Effector memory CD4-positive, alpha-beta T cell (primary cell): ENCODE measurements around the gene CLEC20A.

Source experiments
- DNase-seq, 3 donors: peaks; one replicate each; pipeline ENCODE4 v3.0.0-alpha.2; 2020
- H3K27ac ChIP-seq: 2 replicates; pipeline ENCODE4 v1.7.0; 2013; ENCODE audit warnings: mild to moderate bottlenecking, low read length, moderate library complexity; ENCODE audit not compliant: insufficient read depth, poor library complexity, severe bottlenecking
- H3K27me3 ChIP-seq: replicated peaks from 2 replicates; pipeline ENCODE4 v1.7.0; 2013; ENCODE audit warnings: mild to moderate bottlenecking, low read length; ENCODE audit not compliant: insufficient read depth, control insufficient read depth, poor library complexity, severe bottlenecking
- H3K36me3 ChIP-seq: 2 replicates; pipeline ENCODE4 v1.7.0; 2013; ENCODE audit warnings: mild to moderate bottlenecking, low read length, moderate library complexity; ENCODE audit not compliant: control insufficient read depth, insufficient read depth
- H3K4me1 ChIP-seq: 2 replicates; pipeline ENCODE4 v1.7.0; 2013; ENCODE audit warnings: low read length, mild to moderate bottlenecking; ENCODE audit not compliant: control insufficient read depth, insufficient read depth, poor library complexity, severe bottlenecking
- H3K4me3 ChIP-seq: 2 replicates; pipeline ENCODE4 v1.7.0; 2013; ENCODE audit warnings: low read length, low read depth, mild to moderate bottlenecking; ENCODE audit not compliant: insufficient read depth, poor library complexity, severe bottlenecking
- H3K9me3 ChIP-seq: 2 replicates; pipeline ENCODE4 v1.7.0; 2013; ENCODE audit warnings: mild to moderate bottlenecking, low read length, moderate library complexity; ENCODE audit not compliant: control insufficient read depth

The CLEC20A gene

DNA sequence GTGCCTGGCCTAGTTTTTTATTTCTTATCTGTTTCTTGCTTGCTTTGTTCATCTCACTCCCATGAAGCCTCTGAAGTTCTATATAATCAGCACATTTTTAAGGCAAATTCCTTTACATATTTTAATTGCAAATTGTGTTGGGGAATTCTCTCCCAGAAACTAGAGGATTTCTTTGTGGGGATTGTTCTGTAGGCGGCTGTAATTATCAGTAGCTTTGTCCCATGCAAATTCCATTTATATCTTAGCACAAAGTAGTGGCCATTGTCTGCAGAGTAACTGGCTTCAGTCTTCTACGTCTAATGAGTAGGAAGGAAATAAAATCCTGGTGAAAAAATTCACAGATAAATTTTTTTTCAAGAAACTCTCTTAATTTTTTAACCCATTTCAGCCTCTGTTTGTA is 35.7 kb downstream of the CLEC20A start:
- DNase-seq: no peak
- Histone ChIP-seq H3K4me1 (no peaks in the 10 kb centered on the region), H3K4me3 (no peak overlapping the region), H3K36me3 (no peaks in the 10 kb centered on the region), H3K27ac (no peak overlapping the region), H3K27me3 (no peaks in the 10 kb centered on the region), H3K9me3 (no peaks in the 10 kb centered on the region)

DNA sequence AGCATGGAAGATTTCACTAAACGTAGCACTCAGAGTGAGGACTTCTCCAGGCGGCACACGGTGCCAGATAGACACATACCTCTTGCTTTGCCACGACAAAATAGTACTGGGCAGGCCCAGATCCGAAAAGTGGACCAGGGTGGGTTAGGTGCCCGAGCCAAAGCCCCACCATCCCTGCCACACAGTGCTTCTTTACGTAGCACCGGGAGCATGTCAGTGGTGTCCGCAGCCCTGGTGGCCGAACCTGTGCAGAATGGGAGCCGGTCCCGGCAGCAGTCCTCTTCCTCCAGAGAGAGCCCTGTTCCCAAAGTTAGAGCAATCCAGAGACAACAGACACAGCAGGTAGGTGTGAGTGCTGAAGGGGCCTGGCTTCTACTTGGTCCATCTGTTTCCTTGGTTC is 38.6 kb downstream of the CLEC20A start:
- no peaks in the 10 kb centered on the region for H3K27me3 ChIP-seq
- H3K4me3 ChIP-seq: no peak overlapping the region
- no peaks in the 10 kb centered on the region for H3K36me3 ChIP-seq
- no peaks in the 10 kb centered on the region for H3K4me1 ChIP-seq
- no peak for DNase-seq
- H3K9me3 ChIP-seq: no peaks in the 10 kb centered on the region
- H3K27ac ChIP-seq: no peak overlapping the region

DNA sequence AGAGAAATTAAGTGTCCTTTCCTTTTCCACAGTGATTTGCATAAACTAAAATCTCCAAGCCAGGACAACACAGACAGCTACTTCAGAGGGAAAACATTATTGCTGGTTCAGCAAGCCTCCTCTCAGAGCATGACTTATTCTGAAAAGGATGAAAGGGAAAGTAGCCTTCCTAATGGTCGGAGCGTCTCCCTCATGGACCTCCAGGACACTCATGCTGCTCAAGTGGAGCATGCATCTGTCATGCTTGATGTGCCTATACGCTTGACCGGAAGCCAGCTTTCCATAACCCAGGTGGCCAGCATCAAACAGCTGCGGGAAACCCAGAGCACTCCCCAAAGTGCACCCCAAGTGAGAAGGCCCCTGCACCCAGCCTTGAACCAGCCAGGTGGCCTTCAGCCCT is 39.1 kb downstream of the CLEC20A start:
- H3K36me3 ChIP-seq: no peaks in the 10 kb centered on the region
- H3K27ac ChIP-seq: no peak overlapping the region
- no peaks in the 10 kb centered on the region for H3K9me3 ChIP-seq
- no peak overlapping the region for H3K4me3 ChIP-seq
- H3K4me1 ChIP-seq: no peaks in the 10 kb centered on the region
- no peak for DNase-seq
- H3K27me3 ChIP-seq: no peaks in the 10 kb centered on the region

DNA sequence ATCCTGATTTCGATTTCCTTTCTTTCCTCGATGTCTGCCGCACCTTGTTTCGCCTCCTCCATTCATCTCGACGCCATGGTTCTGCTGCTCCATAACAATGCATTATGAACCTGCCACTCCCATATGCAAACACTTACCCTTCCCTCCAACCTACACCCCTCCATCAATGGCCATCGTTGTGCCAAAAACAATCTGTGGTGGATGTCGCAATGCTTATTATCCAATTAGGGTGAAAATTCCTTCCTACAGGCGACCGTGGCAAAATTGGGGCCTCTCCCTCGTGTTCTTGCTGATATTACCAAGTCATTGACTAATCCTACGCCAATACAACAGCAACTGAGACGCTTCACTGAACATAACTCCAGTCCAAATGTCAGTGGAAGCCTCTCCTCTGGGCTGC is 40.3 kb downstream of the CLEC20A start:
- H3K36me3 ChIP-seq: no peaks in the 10 kb centered on the region
- H3K27me3 ChIP-seq: no peaks in the 10 kb centered on the region
- H3K4me1 ChIP-seq: no peaks in the 10 kb centered on the region
- H3K9me3 ChIP-seq: no peaks in the 10 kb centered on the region
- no peak for DNase-seq
- no peak overlapping the region for H3K27ac ChIP-seq
- H3K4me3 ChIP-seq: no peak overlapping the region

DNA sequence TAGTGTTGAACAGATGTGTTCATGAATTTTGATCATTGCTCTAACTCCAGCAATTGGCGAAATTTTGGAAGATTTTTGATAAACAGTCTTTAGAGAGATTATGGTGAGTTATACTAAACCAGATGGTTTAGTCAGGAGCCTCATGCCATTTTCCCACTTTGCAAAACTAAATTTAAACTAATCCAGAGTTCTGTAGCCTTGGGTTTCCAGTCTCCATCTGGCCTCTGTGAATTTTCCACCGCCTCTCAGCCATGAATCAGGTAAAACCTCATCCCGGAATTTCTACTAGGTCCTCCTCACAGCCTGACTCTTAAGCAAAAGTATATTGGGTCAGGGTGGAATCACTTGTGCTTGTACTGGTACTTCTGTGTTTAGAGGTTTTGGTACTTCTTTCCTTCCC is 44.8 kb downstream of the CLEC20A start:
- H3K4me3 ChIP-seq: no peak overlapping the region
- H3K9me3 ChIP-seq: no peaks in the 10 kb centered on the region
- no peak for DNase-seq
- no peak overlapping the region for H3K27ac ChIP-seq
- no peaks in the 10 kb centered on the region for H3K27me3 ChIP-seq
- H3K36me3 ChIP-seq: no peaks in the 10 kb centered on the region
- no peaks in the 10 kb centered on the region for H3K4me1 ChIP-seq

DNA sequence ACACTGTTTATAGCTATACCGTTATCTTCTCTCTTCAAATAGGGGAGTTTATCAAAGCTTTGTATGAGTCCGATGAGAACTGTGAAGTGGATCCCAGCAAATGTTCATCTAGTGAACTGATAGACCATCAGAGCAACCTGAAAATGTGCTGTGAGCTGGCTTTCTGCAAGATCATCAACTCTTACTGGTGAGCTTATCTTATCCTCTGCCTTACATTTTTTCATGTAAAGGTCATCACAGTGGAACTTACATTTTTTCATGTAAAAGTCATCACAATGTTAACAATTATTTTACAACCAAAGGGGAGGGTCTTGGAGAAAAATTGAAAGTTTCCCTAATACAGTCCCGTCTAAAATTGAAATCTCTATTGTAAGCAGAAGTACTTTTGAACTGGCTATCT is 45.2 kb downstream of the CLEC20A start:
- Histone ChIP-seq H3K36me3 (no peaks in the 10 kb centered on the region), H3K4me1 (no peaks in the 10 kb centered on the region), H3K27ac (no peak overlapping the region), H3K4me3 (no peak overlapping the region), H3K9me3 (no peaks in the 10 kb centered on the region), H3K27me3 (no peaks in the 10 kb centered on the region)
- DNase-seq: no peak

DNA sequence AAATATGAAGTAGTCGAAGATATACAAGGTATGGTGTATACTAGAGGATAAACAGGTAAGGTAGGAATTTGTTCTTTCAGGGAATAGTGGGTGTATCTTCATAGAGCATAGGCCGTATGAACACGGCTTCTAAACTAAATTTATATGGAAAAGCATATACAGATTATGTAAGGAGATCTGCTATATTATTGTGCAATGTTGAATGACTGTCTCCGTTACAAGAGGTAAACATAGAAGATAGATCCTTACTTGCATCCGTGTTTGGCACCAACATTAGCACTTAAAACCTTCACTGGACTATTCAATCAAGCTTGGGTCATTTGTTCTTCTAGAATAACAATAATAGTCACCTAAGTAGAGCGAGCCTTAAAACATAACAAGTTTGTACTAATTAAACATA is 45.9 kb downstream of the CLEC20A start:
- Histone ChIP-seq H3K9me3 (no peaks in the 10 kb centered on the region), H3K27me3 (no peaks in the 10 kb centered on the region), H3K36me3 (no peaks in the 10 kb centered on the region), H3K27ac (no peak overlapping the region), H3K4me3 (no peak overlapping the region), H3K4me1 (no peaks in the 10 kb centered on the region)
- no peak for DNase-seq

DNA sequence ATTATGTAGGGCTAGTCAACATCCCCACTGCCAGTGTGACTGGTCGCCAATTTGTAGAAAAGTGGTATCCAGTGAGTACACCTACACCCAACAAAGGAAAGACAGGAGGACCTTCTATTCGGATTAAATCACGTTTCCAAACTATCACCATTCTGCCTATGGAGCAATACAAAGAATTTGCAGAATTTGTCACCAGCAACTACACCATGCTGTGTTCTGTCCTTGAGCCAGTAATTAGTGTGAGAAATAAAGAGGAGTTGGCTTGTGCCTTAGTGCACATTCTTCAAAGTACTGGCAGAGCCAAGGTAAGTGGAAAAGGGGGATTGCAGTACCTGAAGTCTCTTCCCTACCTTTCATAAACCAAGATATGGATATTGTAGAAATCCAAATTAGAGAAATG is 53.8 kb downstream of the CLEC20A start:
- no peaks in the 10 kb centered on the region for H3K4me1 ChIP-seq
- no peak overlapping the region for H3K27ac ChIP-seq
- no peaks in the 10 kb centered on the region for H3K9me3 ChIP-seq
- no peaks in the 10 kb centered on the region for H3K36me3 ChIP-seq
- H3K27me3 ChIP-seq: no peaks in the 10 kb centered on the region
- H3K4me3 ChIP-seq: no peak overlapping the region
- no peak for DNase-seq

DNA sequence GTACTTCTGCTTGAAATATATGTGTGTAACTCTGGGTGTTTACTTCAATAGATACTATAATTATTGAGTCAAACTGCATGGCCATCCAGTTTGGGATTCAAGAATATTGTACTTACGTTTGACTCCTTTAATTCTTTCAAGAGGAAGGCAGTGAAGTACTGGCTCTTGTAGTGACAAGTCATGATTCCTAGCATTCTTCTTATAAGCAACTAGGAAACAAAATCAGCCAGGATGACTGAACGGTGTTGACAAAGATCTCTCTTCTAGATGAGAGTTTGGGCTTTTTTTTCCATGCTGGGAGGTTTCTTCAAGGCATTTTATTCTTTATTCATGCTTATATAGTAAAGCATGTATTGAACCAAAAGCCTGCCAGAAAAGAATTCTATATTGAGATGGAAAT is 58.3 kb downstream of the CLEC20A start:
- DNase-seq: no peak
- Histone ChIP-seq H3K27ac (no peak overlapping the region), H3K36me3 (no peaks in the 10 kb centered on the region), H3K4me3 (no peak overlapping the region), H3K9me3 (no peaks in the 10 kb centered on the region), H3K27me3 (peaks cover 3% of the 10 kb centered on the region), H3K4me1 (no peaks in the 10 kb centered on the region)

DNA sequence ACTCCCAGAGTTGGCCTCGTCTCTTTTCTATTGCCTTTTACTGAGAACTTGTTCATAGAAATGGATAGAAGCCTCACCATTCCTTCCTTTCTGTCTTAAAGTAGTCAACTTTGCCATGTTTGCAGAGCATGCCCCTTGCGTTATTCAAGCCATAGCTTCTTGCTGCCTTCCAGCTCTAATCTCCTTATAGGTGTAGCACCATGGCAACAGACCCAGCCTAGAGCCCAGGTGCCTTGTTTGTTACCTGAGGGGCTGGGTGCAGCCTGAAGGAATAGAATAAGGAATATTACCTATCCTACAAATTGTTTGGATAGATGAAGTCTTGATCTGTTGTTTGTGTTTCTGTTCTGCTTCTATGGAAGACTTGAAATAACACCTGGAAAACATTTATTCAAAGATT is 59.9 kb downstream of the CLEC20A start:
- no peaks in the 10 kb centered on the region for H3K36me3 ChIP-seq
- peaks cover 3% of the 10 kb centered on the region for H3K27me3 ChIP-seq
- DNase-seq: no peak
- no peak overlapping the region for H3K27ac ChIP-seq
- H3K4me3 ChIP-seq: no peak overlapping the region
- no peaks in the 10 kb centered on the region for H3K4me1 ChIP-seq
- no peaks in the 10 kb centered on the region for H3K9me3 ChIP-seq

DNA sequence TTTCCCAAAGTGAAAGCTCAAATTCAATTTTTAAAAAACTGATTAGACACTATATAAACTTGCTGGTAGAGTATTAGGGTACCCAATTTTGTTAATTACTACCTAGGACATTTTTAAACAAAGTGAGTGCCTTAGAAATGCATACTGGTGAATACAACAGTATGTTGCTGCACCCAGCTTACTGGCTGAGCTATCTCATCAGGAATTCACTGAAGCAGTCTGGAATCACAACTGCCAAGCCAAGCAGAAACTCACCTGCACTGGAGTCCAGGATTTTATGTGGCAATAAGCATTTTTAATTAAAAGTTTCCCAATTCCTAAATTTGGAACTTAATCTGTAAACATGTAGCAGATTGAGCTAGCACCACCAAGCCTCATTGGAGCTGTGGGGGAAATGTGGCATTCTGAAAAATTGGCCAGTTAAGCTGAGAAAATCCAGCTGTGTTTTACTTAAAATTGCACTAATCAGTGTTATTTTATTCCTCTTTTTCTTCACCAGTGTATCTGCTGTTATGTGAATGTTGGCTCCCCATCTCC is 61.8 kb downstream of the CLEC20A start:
- DNase-seq: no peak
- Histone ChIP-seq H3K9me3 (no peaks in the 10 kb centered on the region), H3K4me1 (no peaks in the 10 kb centered on the region), H3K27ac (no peak overlapping the region), H3K36me3 (no peaks in the 10 kb centered on the region), H3K27me3 (peaks cover 3% of the 10 kb centered on the region), H3K4me3 (no peak overlapping the region)
